Gastroesophageal sphincter (tissue), 4 donors: ENCODE results near the gene GDA. TPM values are rescaled to one million over a fixed set of nuclear protein-coding genes. Genes with fewer than 3 reads are reported as not detected.

Source experiments
- ATAC-seq: fragments of 150-250 bp; one replicate; pipeline ENCODE4 v1.9.1; 2016; ENCODE audit warnings: mild to moderate bottlenecking, moderate library complexity
- H3K27ac ChIP-seq, 4 donors: fragments of 200-600 bp; sonication (generic) in 3 of 4; 1 replicate in 3 of 4; 2 replicates in 1 of 4; pipeline ENCODE4 v1.5.1; 2016 to 2019
- H3K27me3 ChIP-seq: fragments of 200-600 bp; sonication (generic); one replicate; pipeline ENCODE4 v1.5.1; 2019
- H3K36me3 ChIP-seq, 2 donors: fragments of 200-600 bp; sonication (generic); one replicate each; pipeline ENCODE4 v1.5.1; 2019; ENCODE audit warnings: control low read depth in 1 of 2
- H3K4me1 ChIP-seq, 3 donors: fragments of 200-600 bp; sonication (generic); 1 replicate in 2 of 3; 2 replicates in 1 of 3; pipeline ENCODE4 v1.5.1; 2016 to 2019; ENCODE audit warnings: control low read depth in 2 of 3
- H3K4me3 ChIP-seq, 2 donors: fragments of 200-600 bp; sonication (generic); one replicate each; pipeline ENCODE4 v1.5.1; 2019; ENCODE audit warnings: mild to moderate bottlenecking in 1 of 2, moderate library complexity in 1 of 2
- H3K9me3 ChIP-seq, 3 donors: fragments of 200-600 bp; sonication (generic); one replicate each; pipeline ENCODE4 v1.5.1; 2017 to 2019; ENCODE audit warnings: control low read depth in 2 of 3
- EP300 ChIP-seq: sonication (generic); formaldehyde crosslinking; IDR thresholded peaks from one replicate; pipeline ENCODE4 v1.6.1; 2017; ENCODE audit warnings: antibody characterized with exemption, mild to moderate bottlenecking
- POLR2A ChIP-seq, 2 donors: fragments of 450-650 bp; IDR thresholded peaks; one replicate each; pipeline ENCODE4 v1.6.1; 2017; ENCODE audit warnings: antibody characterized with exemption in 2 of 2, mild to moderate bottlenecking in 2 of 2, moderate library complexity in 1 of 2
- POLR2AphosphoS5 ChIP-seq: sonication (generic); formaldehyde crosslinking; IDR thresholded peaks from one replicate; pipeline ENCODE4 v1.6.1; 2017; ENCODE audit warnings: antibody characterized with exemption
- WGBS, 2 donors: methylation state at CpG; one replicate each; pipeline ENCODE4 v1.1.5; 2018; ENCODE audit warnings: low coverage in 1 of 2; 5-methylcytosine and 5-hydroxymethylcytosine counted together
- total RNA-seq, 4 donors: library from RNA; depleted of rRNA; stranded (reverse); fragments of >200 nt; gene quantifications; one replicate each; pipeline ENCODE4 v1.1.0, GENCODE V29; 2016
- TF ChIP-seq, protein P1 (sequence below), 4 experiments: fragments of 200-600 bp in 2 of 4; fragments of 450-650 bp in 2 of 4; sonication (generic) in 1 of 4; IDR thresholded peaks; one replicate each; pipeline ENCODE4 v1.5.1; 2017 to 2019; ENCODE audit warnings: antibody characterized with exemption in 4 of 4, mild to moderate bottlenecking in 2 of 4, moderate library complexity in 2 of 4

Gene GDA
- total RNA-seq, 4 donors from 2014 or later: not detected

DNA sequence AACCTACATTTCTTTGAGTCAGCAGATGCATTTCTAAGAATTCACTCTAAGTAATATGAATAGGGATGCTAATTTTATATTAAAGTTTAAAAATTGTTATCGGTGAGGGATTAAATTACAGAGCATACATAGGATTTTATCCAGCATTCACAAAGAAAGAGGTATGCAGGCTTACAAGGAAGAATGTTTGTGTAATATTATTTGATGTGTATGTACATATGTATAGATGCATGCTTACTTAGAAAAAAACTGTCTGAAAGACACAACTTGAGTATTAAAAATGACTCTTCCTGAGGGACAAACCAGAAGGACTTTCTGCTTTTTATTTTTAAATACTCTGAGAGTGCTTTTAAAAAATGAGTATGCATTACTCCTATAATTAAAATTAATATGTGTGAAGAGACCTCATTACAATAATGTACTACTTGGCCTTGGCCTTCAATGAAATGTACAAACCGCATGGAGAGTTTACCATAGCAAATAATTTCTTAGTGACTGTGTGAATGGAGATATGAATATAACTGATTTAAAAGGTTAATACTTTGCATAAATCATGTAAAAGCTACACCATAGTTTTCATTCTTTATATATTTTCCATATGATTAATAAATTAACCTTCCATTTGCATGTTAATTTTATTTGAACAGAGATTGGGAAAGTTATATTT is 77.0 kb downstream of the GDA start:
- no peaks in the 10 kb centered on the region for H3K27me3 ChIP-seq
- H3K4me3 ChIP-seq: no peak overlapping the region
- no peaks in the 10 kb centered on the region for H3K9me3 ChIP-seq
- WGBS, 2 donors: 84 to 92% methylated on average over 2 of the region's 2 CpGs
- ATAC-seq: no peak
- H3K27ac ChIP-seq: no peak overlapping the region
- H3K36me3 ChIP-seq: no peaks in the 10 kb centered on the region
- no peaks in the 10 kb centered on the region for H3K4me1 ChIP-seq
- TF ChIP-seq, protein P1, sequence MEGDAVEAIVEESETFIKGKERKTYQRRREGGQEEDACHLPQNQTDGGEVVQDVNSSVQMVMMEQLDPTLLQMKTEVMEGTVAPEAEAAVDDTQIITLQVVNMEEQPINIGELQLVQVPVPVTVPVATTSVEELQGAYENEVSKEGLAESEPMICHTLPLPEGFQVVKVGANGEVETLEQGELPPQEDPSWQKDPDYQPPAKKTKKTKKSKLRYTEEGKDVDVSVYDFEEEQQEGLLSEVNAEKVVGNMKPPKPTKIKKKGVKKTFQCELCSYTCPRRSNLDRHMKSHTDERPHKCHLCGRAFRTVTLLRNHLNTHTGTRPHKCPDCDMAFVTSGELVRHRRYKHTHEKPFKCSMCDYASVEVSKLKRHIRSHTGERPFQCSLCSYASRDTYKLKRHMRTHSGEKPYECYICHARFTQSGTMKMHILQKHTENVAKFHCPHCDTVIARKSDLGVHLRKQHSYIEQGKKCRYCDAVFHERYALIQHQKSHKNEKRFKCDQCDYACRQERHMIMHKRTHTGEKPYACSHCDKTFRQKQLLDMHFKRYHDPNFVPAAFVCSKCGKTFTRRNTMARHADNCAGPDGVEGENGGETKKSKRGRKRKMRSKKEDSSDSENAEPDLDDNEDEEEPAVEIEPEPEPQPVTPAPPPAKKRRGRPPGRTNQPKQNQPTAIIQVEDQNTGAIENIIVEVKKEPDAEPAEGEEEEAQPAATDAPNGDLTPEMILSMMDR (IDR thresholded peaks at IDR 0.05): no peak
- TF ChIP-seq POLR2A (IDR thresholded peaks at IDR 0.05): no peak

DNA sequence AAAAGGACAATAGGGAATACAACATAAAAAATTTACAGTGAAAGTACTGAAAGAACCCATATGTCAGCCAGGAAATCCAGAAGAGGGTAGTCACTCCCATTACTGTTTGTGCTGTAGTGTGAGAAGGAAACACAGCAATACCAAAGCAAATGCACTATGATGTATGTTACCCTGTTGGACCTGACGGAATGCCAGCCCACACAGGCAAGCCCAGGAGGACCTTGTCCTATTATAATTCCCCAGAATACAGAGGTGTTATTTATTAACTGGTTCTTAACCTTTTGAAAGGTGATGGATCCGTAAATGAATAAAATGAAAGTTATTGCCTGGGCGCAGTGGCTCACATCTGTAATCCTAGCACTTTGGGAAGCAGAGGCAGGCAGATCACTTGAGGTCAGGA is 79.0 kb downstream of the GDA start:
- H3K4me1 ChIP-seq: no peaks in the 10 kb centered on the region
- H3K36me3 ChIP-seq: no peaks in the 10 kb centered on the region
- WGBS, 2 donors: 74 to 75% methylated on average over 3 of the region's 3 CpGs
- TF ChIP-seq POLR2A (IDR thresholded peaks at IDR 0.05) (no peak), EP300 (no peak), POLR2AphosphoS5 (no peak)
- TF ChIP-seq, protein P1 (IDR thresholded peaks at IDR 0.05): no peak
- no peaks in the 10 kb centered on the region for H3K27me3 ChIP-seq
- H3K27ac ChIP-seq: no peak overlapping the region
- H3K9me3 ChIP-seq: no peaks in the 10 kb centered on the region
- no peak for ATAC-seq
- H3K4me3 ChIP-seq: no peak overlapping the region

DNA sequence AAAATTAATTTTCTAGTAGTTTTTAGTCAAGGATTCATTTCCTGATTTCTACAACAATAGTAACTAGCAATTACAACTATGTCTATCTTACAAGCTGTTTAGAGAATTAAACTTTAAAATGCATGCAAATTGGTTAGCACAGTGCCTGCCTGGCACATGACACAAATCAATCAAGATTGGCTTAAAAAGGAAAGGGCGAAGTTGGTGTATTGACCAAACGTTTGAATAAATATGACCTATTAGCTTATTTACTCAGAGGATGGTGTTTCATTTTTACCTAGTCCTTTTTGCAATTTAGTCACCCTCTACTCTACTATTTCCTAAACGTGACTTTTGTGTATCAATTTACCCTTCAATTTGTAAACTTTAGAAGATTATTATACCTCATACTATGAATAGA is 83.5 kb downstream of the GDA start:
- TF ChIP-seq POLR2A (IDR thresholded peaks at IDR 0.05): no peak
- TF ChIP-seq EP300: no peak
- TF ChIP-seq POLR2AphosphoS5: no peak
- TF ChIP-seq, protein P1 (IDR thresholded peaks at IDR 0.05): no peak
- Histone ChIP-seq H3K27me3 (no peaks in the 10 kb centered on the region), H3K9me3 (no peaks in the 10 kb centered on the region), H3K4me1 (no peaks in the 10 kb centered on the region), H3K4me3 (no peak overlapping the region), H3K36me3 (no peaks in the 10 kb centered on the region), H3K27ac (no peak overlapping the region)
- ATAC-seq: no peak
- WGBS, 2 donors: 65 to 76% methylated on average over 2 to 3 of the region's 3 CpGs

DNA sequence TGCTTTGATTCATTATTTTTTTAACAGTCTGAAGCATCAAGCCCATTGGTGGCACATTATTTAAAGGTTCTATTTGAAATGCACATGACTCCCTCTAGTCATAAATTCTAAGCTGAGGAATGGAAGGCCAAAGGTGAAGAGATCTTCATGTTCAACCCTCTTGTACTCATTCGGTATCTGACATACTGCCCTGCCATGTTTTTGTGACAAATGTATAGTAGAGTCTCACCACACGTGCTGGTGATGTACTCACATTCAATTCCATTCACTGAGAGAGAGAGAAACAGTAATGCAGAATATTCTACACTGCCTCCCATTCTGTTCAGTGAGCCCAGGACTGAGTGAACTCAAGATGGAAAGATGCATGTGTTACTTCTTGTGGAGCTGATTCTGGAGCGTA is 98.3 kb downstream of the GDA start:
- no peak overlapping the region for H3K4me3 ChIP-seq
- no peaks in the 10 kb centered on the region for H3K4me1 ChIP-seq
- no peak for TF ChIP-seq EP300
- TF ChIP-seq, protein P1 (IDR thresholded peaks at IDR 0.05): no peak
- no peak for TF ChIP-seq POLR2AphosphoS5
- TF ChIP-seq POLR2A (IDR thresholded peaks at IDR 0.05): no peak
- WGBS, 2 donors: 58 to 74% methylated on average over 3 of the region's 3 CpGs
- no peak overlapping the region for H3K27ac ChIP-seq
- H3K27me3 ChIP-seq: no peaks in the 10 kb centered on the region
- H3K9me3 ChIP-seq: no peaks in the 10 kb centered on the region
- ATAC-seq: no peak
- no peaks in the 10 kb centered on the region for H3K36me3 ChIP-seq

DNA sequence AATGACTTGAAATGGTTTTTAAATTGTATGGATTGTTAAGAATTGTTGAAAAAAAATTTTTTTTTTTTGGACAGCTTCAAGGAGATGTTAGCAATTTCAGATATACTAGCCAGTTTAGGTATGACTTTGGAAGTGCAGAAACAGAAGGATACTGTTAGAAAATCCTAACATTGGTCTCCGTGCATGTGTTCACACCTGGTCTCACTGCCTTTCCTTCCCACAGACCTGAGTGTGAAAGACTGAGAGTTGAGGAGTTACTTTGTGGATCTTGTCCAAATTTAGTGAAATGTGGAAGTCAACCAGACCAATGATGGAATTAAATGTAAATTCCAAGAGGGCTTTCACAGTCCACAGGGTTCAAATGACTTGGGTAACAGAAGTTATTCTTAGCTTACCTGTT is 102.3 kb downstream of the GDA start:
- no peak overlapping the region for H3K27ac ChIP-seq
- no peak overlapping the region for H3K4me3 ChIP-seq
- H3K4me1 ChIP-seq: no peaks in the 10 kb centered on the region
- H3K27me3 ChIP-seq: peaks cover 3% of the 10 kb centered on the region
- no peak for ATAC-seq
- TF ChIP-seq, protein P1 (IDR thresholded peaks at IDR 0.05): no peak
- TF ChIP-seq EP300: no peak
- TF ChIP-seq POLR2A (IDR thresholded peaks at IDR 0.05): no peak
- no peak for TF ChIP-seq POLR2AphosphoS5
- no peaks in the 10 kb centered on the region for H3K9me3 ChIP-seq
- H3K36me3 ChIP-seq: no peaks in the 10 kb centered on the region
- 84% methylated on average over 1 of the region's 1 CpG; no CpG with 5 or more reads in 1 of the 2 donors for WGBS, 2 donors
